Measurements from ENCODE around the gene PSMD7. TPM values are rescaled to one million over a fixed set of nuclear protein-coding genes. Genes with fewer than 3 reads are reported as not detected.
A peak's percentile ranks its signal among the peaks of the same experiment; 100 is the strongest.

Gene PSMD7
- total RNA-seq, 1 experiment from 2014 or later, result 109 TPM

- Histone ChIP-seq H4K20me1 (ENCODE audit: insufficient read depth) (peaks cover 3% of the 10 kb centered on the region; the same call in 1 of the 2 replicates), H3K36me3 (ENCODE audit: control insufficient read depth in 1 of 2, insufficient read depth in 2 of 2, low read length in 2 of 2) (peaks cover 30 to 43% of the 10 kb centered on the region in 2 experiments), H3K9ac (ENCODE audit: low read length) (peak overlapping the region; percentile 96), H3K9me3 (ENCODE audit: control insufficient read depth in 1 of 2, insufficient read depth in 1 of 2, low read depth in 1 of 2, low read length in 2 of 2) (no peaks in the 10 kb centered on the region), H3K27me3 (ENCODE audit: insufficient read depth, low read length) (no peaks in the 10 kb centered on the region), H3K4me3 (replicated peaks in 1 of 2; ENCODE audit: low read depth in 1 of 2, low read length in 2 of 2) (peak overlapping the region; percentile 96 to 97), H3K4me1 (ENCODE audit: control insufficient read depth in 1 of 2, insufficient read depth in 2 of 2, low read length in 2 of 2) (peaks cover 9 to 19% of the 10 kb centered on the region in 2 experiments; a peak in 3 of 4 replicates), H3K27ac (ENCODE audit: low read depth, low read length) (peak overlapping the region; percentile 90), H3K4me2 (ENCODE audit: low read length) (peak overlapping the region; percentile 70), H3K79me2 (ENCODE audit: insufficient read depth, low read length) (peaks cover 58% of the 10 kb centered on the region), H2AFZ (ENCODE audit: low read depth, low read length, poor library complexity, severe bottlenecking) (no peak overlapping the region), H3K9me2 (ENCODE audit: insufficient read depth) (no peaks in the 10 kb centered on the region)
- POLR2A ChIA-PET, result no interaction called here
- RAD21 ChIA-PET (ENCODE audit: low non-redundant PET in 1 of 2, low total read pairs in 2 of 2, uncharacterized antibody in 2 of 2, unreplicated experiment in 2 of 2), result no interaction called here
- ATAC-seq, result peak; percentile 60
- CTCF ChIA-PET, result interaction anchor here (0.8 kb wide), 1 partner anchor 12 kb away, joined by 3 read pairs; no protein-coding TSS in a partner anchor
- no peak for DNase-seq (ENCODE audit: low read depth, low spot score)
- TF ChIP-seq REST (IDR thresholded peaks at IDR 0.05; ENCODE audit: low read depth) (no peak), ZFX (IDR thresholded peaks at IDR 0.05) (no peak; the same call in 1 of the 2 replicates)
- intact Hi-C loops (cut with micrococcal nuclease), result no loop called here
- BruUV-seq (replicated peaks), result TSS peak; percentile 50
These were observed 591 bp downstream of the PSMD7 start for GRCh38 chr16:74297145-74297665.

GRCh38 chr16:74298104-74298503 is 1.5 kb downstream of the PSMD7 start:
- H3K9ac ChIP-seq (ENCODE audit: low read length), result peak overlapping the region; percentile 96
- no peaks in the 10 kb centered on the region for H3K9me3 ChIP-seq (ENCODE audit: control insufficient read depth in 1 of 2, insufficient read depth in 1 of 2, low read depth in 1 of 2, low read length in 2 of 2)
- peak overlapping the region; percentile 96 to 97 for H3K4me3 ChIP-seq (replicated peaks in 1 of 2; ENCODE audit: low read depth in 1 of 2, low read length in 2 of 2)
- RAD21 ChIA-PET (ENCODE audit: low non-redundant PET in 1 of 2, low total read pairs in 2 of 2, uncharacterized antibody in 2 of 2, unreplicated experiment in 2 of 2), result no interaction called here
- peaks cover 3% of the 10 kb centered on the region; the same call in 1 of the 2 replicates for H4K20me1 ChIP-seq (ENCODE audit: insufficient read depth)
- peaks cover 64% of the 10 kb centered on the region for H3K79me2 ChIP-seq (ENCODE audit: insufficient read depth, low read length)
- intact Hi-C loops (cut with micrococcal nuclease), result no loop called here
- no peak overlapping the region for H3K27ac ChIP-seq (ENCODE audit: low read depth, low read length)
- CTCF ChIA-PET, result interaction anchor here (0.8 kb wide), 1 partner anchor 12 kb away, joined by 3 read pairs; no protein-coding TSS in a partner anchor
- no peak for DNase-seq (ENCODE audit: low read depth, low spot score)
- H3K4me1 ChIP-seq (ENCODE audit: control insufficient read depth in 1 of 2, insufficient read depth in 2 of 2, low read length in 2 of 2), result peaks cover 9 to 19% of the 10 kb centered on the region in 2 experiments; a peak in 3 of 4 replicates
- peaks cover 39 to 52% of the 10 kb centered on the region in 2 experiments for H3K36me3 ChIP-seq (ENCODE audit: control insufficient read depth in 1 of 2, insufficient read depth in 2 of 2, low read length in 2 of 2)
- POLR2A ChIA-PET, result no interaction called here
- no peak overlapping the region for H2AFZ ChIP-seq (ENCODE audit: low read depth, low read length, poor library complexity, severe bottlenecking)
- no peaks in the 10 kb centered on the region for H3K27me3 ChIP-seq (ENCODE audit: insufficient read depth, low read length)
- no peaks in the 10 kb centered on the region for H3K9me2 ChIP-seq (ENCODE audit: insufficient read depth)
- peak overlapping the region; percentile 70 for H3K4me2 ChIP-seq (ENCODE audit: low read length)
- no peak for ATAC-seq
- no TSS peak for BruUV-seq (replicated peaks)
- no peak for TF ChIP-seq JUND (IDR thresholded peaks at IDR 0.05)
- no peak for TF ChIP-seq ZFX (IDR thresholded peaks at IDR 0.05)
- TF ChIP-seq ATF3 (IDR thresholded peaks at IDR 0.05), result no peak
- TF ChIP-seq RAD21 (IDR thresholded peaks at IDR 0.05; ENCODE audit: low read depth), result no peak
- no peak for TF ChIP-seq CTCF (IDR thresholded peaks at IDR 0.05 in 2 of 3, conservative IDR thresholded peaks at IDR 0.05 in 1 of 3; ENCODE audit: borderline replicate concordance in 1 of 3, insufficient read depth in 1 of 3, low read depth in 2 of 3, low read length in 2 of 3)
- no peak for TF ChIP-seq POLR2AphosphoS5 (IDR thresholded peaks at IDR 0.05; ENCODE audit: low read depth, low read length)
- TF ChIP-seq TCF7L2 (IDR thresholded peaks at IDR 0.05; ENCODE audit: borderline replicate concordance, extremely low read depth, insufficient read depth, insufficient read length), result no peak
- TF ChIP-seq REST (IDR thresholded peaks at IDR 0.05; ENCODE audit: low read depth), result no peak

All from HCT116 (cell line).